Measurements from ENCODE around the gene SF3A1.

GRCh38 chr22:30357650-30358215, 1.0 kb upstream of the SF3A1 start:
- TF ChIP-seq YY1 (IDR thresholded peaks at IDR 0.05; ENCODE audit: insufficient read depth, insufficient read length), result no peak
- TF ChIP-seq SUZ12 (IDR thresholded peaks at IDR 0.05; ENCODE audit: extremely low read depth, insufficient read depth, insufficient read length), result no peak
- TF ChIP-seq ZNF274 (IDR thresholded peaks at IDR 0.05; ENCODE audit: low read depth, low read length), result no peak

Measured in NT2/D1 (cell line).